OCI-LY1 (cell line): ENCODE results near the gene LIPF.
"Not testable (repeated sequence)": the region's sequence is repeated elsewhere in the genome, so short reads cannot be mapped to it uniquely, and the experiment has no call there.

Source experiments
- CTCF ChIP-seq: fragments of 200-600 bp; sonication (generic), shearing (Covaris generic); IDR thresholded peaks from 2 replicates; pipeline ENCODE4 v1.5.1; 2017; ENCODE audit warnings: mild to moderate bottlenecking, antibody characterized with exemption, low read length, moderate library complexity, mixed read lengths
- EZH2 ChIP-seq: fragments of 200-600 bp; sonication (generic), shearing (Covaris generic); IDR thresholded peaks from 2 replicates; pipeline ENCODE4 v1.8.0; 2017; ENCODE audit warnings: borderline replicate concordance, mixed run types, mild to moderate bottlenecking, antibody characterized with exemption, low read length, moderate library complexity, mixed read lengths

GRCh38 chr10:88663153-88663552 lies 1.1 kb upstream of the LIPF start:
- not testable (repeated sequence) for TF ChIP-seq CTCF, EZH2
